H1 (cell line): ENCODE data around the gene LIN28B. TPM values are rescaled to one million over a fixed set of nuclear protein-coding genes. Genes with fewer than 3 reads are reported as not detected.

Experiments
- CTCF ChIA-PET: fragments of 300-600 bp; sonication (Branson Sonifier 250); formaldehyde crosslinking; loops from one replicate; lab custom pipeline; 2021; ENCODE audit not compliant: partially characterized antibody; lab: Charles Lee
- POLR2A ChIA-PET: fragments of 300-600 bp; sonication (Branson Sonifier 250); formaldehyde crosslinking; loops from one replicate; lab custom pipeline; 2021; ENCODE audit warnings: inconsistent platforms; ENCODE audit not compliant: partially characterized antibody; lab: Charles Lee
- DNase-seq, 2 experiments: peaks; one replicate each; pipeline versions ENCODE4 v3.0.0 to v3.0.0-alpha.2; 2010 to 2022; ENCODE audit warnings: low spot score in 2 of 2, low read depth in 1 of 2, mixed read lengths in 1 of 2
- FAIRE-seq: peaks from 2 replicates; lab custom pipeline; 2011; peaks lifted over from hg19 to GRCh38; lab: Jason Lieb, UNC
- H2AFZ ChIP-seq: 2 replicates; pipeline ENCODE4 v1.8.1; 2012; ENCODE audit warnings: low read length, inconsistent platforms
- H2AK5ac ChIP-seq: 2 replicates; pipeline ENCODE4 v1.6.1; 2013; ENCODE audit warnings: low read depth, low read length
- H2BK120ac ChIP-seq: replicated peaks from 2 replicates; pipeline ENCODE3; 2013; ENCODE audit warnings: low read depth, low read length, inconsistent platforms
- H2BK12ac ChIP-seq: 2 replicates; pipeline ENCODE4 v1.6.1; 2013; ENCODE audit warnings: low read depth, low read length
- H2BK15ac ChIP-seq: 2 replicates; pipeline ENCODE4 v1.6.1; 2013; ENCODE audit warnings: low read length
- H2BK20ac ChIP-seq: 2 replicates; pipeline ENCODE4 v1.6.1; 2013; ENCODE audit warnings: low read length
- H2BK5ac ChIP-seq: 2 replicates; pipeline ENCODE4 v1.6.1; 2013; ENCODE audit warnings: low read depth, low read length
- H3K14ac ChIP-seq: 2 replicates; pipeline ENCODE4 v1.6.1; 2013; ENCODE audit warnings: inconsistent platforms; ENCODE audit not compliant: insufficient read length
- H3K18ac ChIP-seq: 2 replicates; pipeline ENCODE4 v1.6.1; 2013; ENCODE audit warnings: low read length; ENCODE audit errors: extremely low read depth
- H3K23ac ChIP-seq: 2 replicates; pipeline ENCODE4 v1.6.1; 2013; ENCODE audit warnings: inconsistent platforms; ENCODE audit not compliant: insufficient read length
- H3K23me2 ChIP-seq: 2 replicates; pipeline ENCODE4 v1.6.1; 2013; ENCODE audit warnings: low read depth, low read length
- H3K27ac ChIP-seq: 2 replicates; pipeline ENCODE4 v1.6.1; 2011; ENCODE audit warnings: low read depth, low read length, inconsistent platforms
- H3K27me3 ChIP-seq, 4 experiments: replicated peaks in 1 of 4; 1 replicate in 1 of 4; 2 replicates in 3 of 4; pipeline versions ENCODE4 v1.6.1 to v1.8.1; 2011 to 2013; ENCODE audit warnings: low read length in 3 of 4, mild to moderate bottlenecking in 3 of 4, inconsistent platforms in 2 of 4, mixed read lengths in 2 of 4, moderate library complexity in 1 of 4; ENCODE audit not compliant: control insufficient read depth in 3 of 4, insufficient read depth in 3 of 4; ENCODE audit errors: extremely low read depth in 1 of 4
- H3K36me3 ChIP-seq, 4 experiments: 2 replicates each; pipeline versions ENCODE4 v1.6.1 to v1.8.1; 2011 to 2013; ENCODE audit warnings: mild to moderate bottlenecking in 4 of 4, low read length in 3 of 4, moderate library complexity in 2 of 4, control low read depth in 1 of 4, inconsistent platforms in 1 of 4; ENCODE audit not compliant: insufficient read depth in 4 of 4, control insufficient read depth in 2 of 4
- H3K4ac ChIP-seq: replicated peaks from 2 replicates; pipeline ENCODE3; 2013; ENCODE audit warnings: low read length, low read depth, mixed read lengths, inconsistent platforms; ENCODE audit not compliant: insufficient read length
- H3K4me1 ChIP-seq, 4 experiments: replicated peaks in 1 of 4; 1 replicate in 1 of 4; 2 replicates in 3 of 4; pipeline versions ENCODE4 v1.6.1 to v1.8.1; 2011 to 2013; ENCODE audit warnings: low read length in 3 of 4, inconsistent platforms in 2 of 4, mixed read lengths in 1 of 4; ENCODE audit not compliant: insufficient read depth in 4 of 4, control insufficient read depth in 3 of 4
- H3K4me2 ChIP-seq, 2 experiments: 2 replicates each; pipeline versions ENCODE4 v1.6.1 to v1.8.1; 2011 to 2013; ENCODE audit warnings: low read depth in 2 of 2, low read length in 2 of 2, control low read depth in 1 of 2, inconsistent platforms in 1 of 2, mild to moderate bottlenecking in 1 of 2; ENCODE audit not compliant: insufficient read depth in 1 of 2
- H3K4me3 ChIP-seq, 4 experiments: fragments of 200-600, 300-600 bp in 1 of 4; sonication (generic), shearing (Covaris generic), sonication (Bioruptor Twin) in 1 of 4; 2 replicates each; pipeline versions ENCODE4 v1.5.1 to v1.8.1; 2011 to 2016; ENCODE audit warnings: low read length in 4 of 4, low read depth in 3 of 4, control low read depth in 2 of 4, inconsistent platforms in 2 of 4, mild to moderate bottlenecking in 2 of 4, mixed read lengths in 1 of 4, moderate library complexity in 1 of 4; ENCODE audit not compliant: insufficient read depth in 2 of 4; ENCODE audit errors: extremely low read depth in 1 of 4
- H3K56ac ChIP-seq: replicated peaks from 2 replicates; pipeline ENCODE3; 2013; ENCODE audit warnings: low read depth, mild to moderate bottlenecking, mixed read lengths, low read length, inconsistent platforms; ENCODE audit not compliant: insufficient read length
- H3K79me1 ChIP-seq: 2 replicates; pipeline ENCODE4 v1.6.1; 2013; ENCODE audit warnings: low read depth, low read length, control low read depth
- H3K79me2 ChIP-seq, 2 experiments: 2 replicates each; pipeline versions ENCODE4 v1.6.1 to v1.8.1; 2012 to 2013; ENCODE audit warnings: low read length in 2 of 2, mild to moderate bottlenecking in 2 of 2, inconsistent platforms in 1 of 2; ENCODE audit not compliant: insufficient read depth in 2 of 2, control insufficient read depth in 1 of 2
- H3K9ac ChIP-seq, 4 experiments: replicated peaks in 1 of 4; 1 replicate in 1 of 4; 2 replicates in 3 of 4; pipeline versions ENCODE4 v1.6.1 to v1.8.1; 2011 to 2013; ENCODE audit warnings: low read depth in 3 of 4, low read length in 3 of 4, control low read depth in 2 of 4, mild to moderate bottlenecking in 2 of 4, moderate library complexity in 2 of 4, inconsistent platforms in 1 of 4; ENCODE audit errors: extremely low read depth in 1 of 4
- H3K9me3 ChIP-seq, 2 experiments: 2 replicates each; pipeline versions ENCODE4 v1.6.1 to v1.8.1; 2012 to 2013; ENCODE audit warnings: mild to moderate bottlenecking in 2 of 2, moderate library complexity in 2 of 2, control low read depth in 1 of 2, inconsistent platforms in 1 of 2, low read depth in 1 of 2, low read length in 1 of 2, mixed read lengths in 1 of 2; ENCODE audit not compliant: insufficient read depth in 2 of 2
- H4K20me1 ChIP-seq, 2 experiments: replicated peaks in 1 of 2; 2 replicates each; pipeline versions ENCODE3 to v1.8.1; 2011 to 2013; ENCODE audit warnings: inconsistent platforms in 2 of 2, low read length in 2 of 2, mild to moderate bottlenecking in 1 of 2; ENCODE audit not compliant: insufficient read depth in 2 of 2, control insufficient read depth in 1 of 2
- H4K5ac ChIP-seq: 2 replicates; pipeline ENCODE4 v1.6.1; 2013; ENCODE audit warnings: low read length, low read depth, mixed read lengths, inconsistent platforms; ENCODE audit not compliant: insufficient read length
- H4K8ac ChIP-seq: 2 replicates; pipeline ENCODE4 v1.8.0; 2013; ENCODE audit warnings: mild to moderate bottlenecking, moderate library complexity, low read length, inconsistent platforms; ENCODE audit not compliant: insufficient read depth; ENCODE audit errors: extremely low read depth
- H4K91ac ChIP-seq: replicated peaks from 2 replicates; pipeline ENCODE3; 2013; ENCODE audit warnings: low read length, mixed read lengths, inconsistent platforms; ENCODE audit not compliant: insufficient read length
- CBX5 ChIP-seq: fragments of 300-800, 300-1000 bp; sonication (generic); IDR thresholded peaks from 2 replicates; pipeline ENCODE4 v1.7.1; 2016; ENCODE audit warnings: antibody characterized with exemption, low read length, low read depth
- CTBP2 ChIP-seq: IDR thresholded peaks from 2 replicates; pipeline ENCODE4 v1.7.0; 2011; ENCODE audit warnings: borderline replicate concordance, mild to moderate bottlenecking, moderate library complexity, mixed read lengths, low read length; ENCODE audit not compliant: insufficient read depth, insufficient read length
- JUND ChIP-seq: IDR thresholded peaks from 2 replicates; pipeline ENCODE4 v1.6.1; 2011; ENCODE audit warnings: mild to moderate bottlenecking, improper control_type of control experiment, low read length
- KDM1A ChIP-seq: fragments of 200-600, 300-600 bp; sonication (generic); IDR thresholded peaks from 2 replicates; pipeline ENCODE4 v1.7.1; 2016; ENCODE audit warnings: mild to moderate bottlenecking, low read length, borderline replicate concordance
- NRF1 ChIP-seq: IDR thresholded peaks from 2 replicates; pipeline ENCODE4 v1.6.1; 2011; ENCODE audit warnings: mild to moderate bottlenecking, low read depth, low read length, improper control_type of control experiment
- PHF8 ChIP-seq: fragments of 200-600 bp; sonication (generic); conservative IDR thresholded peaks from 2 replicates; pipeline ENCODE4 v1.7.1; 2012; ENCODE audit warnings: low read depth, mild to moderate bottlenecking, inconsistent platforms, low read length, moderate library complexity
- POU5F1 ChIP-seq: IDR thresholded peaks from 2 replicates; pipeline ENCODE4 v1.6.1; 2011; ENCODE audit warnings: low read depth, mild to moderate bottlenecking, low read length, moderate library complexity
- RBBP5 ChIP-seq: IDR thresholded peaks from 2 replicates; pipeline ENCODE4 v1.7.1; 2012; ENCODE audit warnings: low read depth, mild to moderate bottlenecking, inconsistent platforms, low read length, moderate library complexity, borderline replicate concordance
- RXRA ChIP-seq: IDR thresholded peaks from 2 replicates; pipeline ENCODE4 v1.6.1; 2011; ENCODE audit warnings: low read depth, mild to moderate bottlenecking, low read length, moderate library complexity; ENCODE audit not compliant: insufficient read depth
- SRF ChIP-seq: IDR thresholded peaks from 2 replicates; pipeline ENCODE4 v1.6.1; 2011; ENCODE audit warnings: mild to moderate bottlenecking, low read depth, low read length, moderate library complexity
- TBP ChIP-seq: IDR thresholded peaks from 2 replicates; pipeline ENCODE4 v1.6.1; 2011; ENCODE audit warnings: low read depth, low read length, improper control_type of control experiment
- WGBS, 2 experiments: shearing (Covaris generic) in 1 of 2; methylation state at CpG; one replicate each; pipeline versions ENCODE4 v1.1.6 to v1.1.7; 2013 to 2015; ENCODE audit warnings: low lambda C conversion rate in 2 of 2, mixed read lengths in 2 of 2, inconsistent platforms in 1 of 2, low coverage in 1 of 2, missing lambda C conversion rate in 1 of 2; ENCODE audit not compliant: insufficient replicate concordance in 2 of 2, insufficient coverage in 1 of 2, insufficient read length in 1 of 2; ENCODE audit errors: extremely low coverage in 1 of 2, missing lambda C conversion rate in 1 of 2; 5-methylcytosine and 5-hydroxymethylcytosine counted together
- polyA plus RNA-seq, 7 experiments: library from polyadenylated mRNA; depleted of rRNA in 3 of 7; stranded (reverse) in 5 of 7; unstranded in 2 of 7; fragments of >200 nt in 5 of 7; fragments of 200-250 nt in 2 of 7; gene quantifications; 1 replicate in 5 of 7; 2 replicates in 1 of 7; 4 replicates in 1 of 7; pipeline versions ENCODE4 v1.2.1 to v1.2.3, GENCODE V29; 2011 to 2013; ENCODE audit warnings: missing spikeins in 2 of 7, mixed read lengths in 2 of 7
- total RNA-seq: library from RNA; stranded (reverse); fragmentation: NEBNext Ultra II Directional; extraction: Animal tissue kit (Norgen Biotek cat#: 25700); gene quantifications from 2 replicates; pipeline ENCODE4 v1.2.1, GENCODE V29; 2021
- TF ChIP-seq, protein P1 (sequence below): IDR thresholded peaks from 2 replicates; pipeline ENCODE4 v1.6.1; 2011; ENCODE audit warnings: low read depth, mild to moderate bottlenecking, low read length; ENCODE audit not compliant: insufficient read depth
- TF ChIP-seq, protein P2 (sequence below): IDR thresholded peaks from 2 replicates; pipeline ENCODE4 v1.6.1; 2011; ENCODE audit warnings: low read length, improper control_type of control experiment

LIN28B gene
- total and polyA plus RNA-seq, 2 of the 8 experiments (the other 6 are each of a cell fraction or from before 2014, with no cell fraction given), result 27.4 to 94.7 TPM

DNA sequence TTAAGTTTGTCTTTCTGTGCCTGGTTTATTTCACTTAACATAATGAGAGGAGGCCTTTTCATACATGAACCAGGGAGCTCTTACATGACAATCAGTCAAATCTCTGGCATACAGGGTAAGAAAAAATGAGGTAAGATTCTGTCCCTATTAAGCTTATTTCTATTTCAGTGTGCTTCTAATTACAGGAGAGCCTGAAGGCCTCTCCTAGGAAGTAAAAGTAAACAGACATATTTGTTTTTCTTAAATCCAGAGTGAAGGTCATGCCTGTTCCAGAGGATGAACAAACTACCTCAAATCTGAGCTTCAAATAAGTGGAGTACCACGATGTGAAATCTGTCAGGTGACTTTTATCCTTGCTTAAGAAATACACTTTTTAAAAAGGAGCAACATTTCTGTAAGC is 150.3 kb downstream of the LIN28B start:
- no peak overlapping the region for H3K14ac ChIP-seq
- H4K5ac ChIP-seq, result no peak overlapping the region
- no peak overlapping the region for H3K27ac ChIP-seq
- H2BK20ac ChIP-seq, result no peak overlapping the region
- H3K4me3 ChIP-seq, result no peak overlapping the region
- H4K20me1 ChIP-seq, result no peaks in the 10 kb centered on the region
- H3K18ac ChIP-seq, result no peak overlapping the region
- no peaks in the 10 kb centered on the region for H3K36me3 ChIP-seq
- no peak overlapping the region for H4K8ac ChIP-seq
- H3K4me2 ChIP-seq, result no peak overlapping the region
- H3K4ac ChIP-seq, result no peak overlapping the region
- no peak for FAIRE-seq
- H3K79me2 ChIP-seq, result no peaks in the 10 kb centered on the region
- H3K9me3 ChIP-seq, result no peaks in the 10 kb centered on the region
- no peaks in the 10 kb centered on the region for H3K4me1 ChIP-seq
- H2BK15ac ChIP-seq, result no peak overlapping the region
- H3K23ac ChIP-seq, result no peak overlapping the region
- H2AFZ ChIP-seq, result no peak overlapping the region
- no peak overlapping the region for H3K9ac ChIP-seq
- no peaks in the 10 kb centered on the region for H3K79me1 ChIP-seq
- H3K27me3 ChIP-seq, result no peaks in the 10 kb centered on the region
- H2AK5ac ChIP-seq, result no peak overlapping the region
- no peak overlapping the region for H3K56ac ChIP-seq
- no peak overlapping the region for H4K91ac ChIP-seq
- H2BK5ac ChIP-seq, result no peak overlapping the region
- no peak overlapping the region for H2BK12ac ChIP-seq
- H3K23me2 ChIP-seq, result no peaks in the 10 kb centered on the region
- WGBS, 2 experiments, result 100% methylated on average over 1 of the region's 1 CpG; no CpG with 5 or more reads in 1 of the 2 experiments
- ChIA-PET POLR2A (no interaction called here), CTCF (interaction anchor here (0.6 to 1.2 kb wide), 3 partner anchors 14 to 29 kb away, joined by 3 to 5 read pairs (median 4); no protein-coding TSS in a partner anchor)
- no peak overlapping the region for H2BK120ac ChIP-seq
- no peak for DNase-seq
- TF ChIP-seq SRF (no peak), CTBP2 (no peak), POU5F1 (no peak), RBBP5 (no peak), TBP (no peak), PHF8 (no peak), RXRA (no peak), JUND (no peak), NRF1 (no peak), CBX5 (no peak), KDM1A (no peak)
- TF ChIP-seq, protein P1, sequence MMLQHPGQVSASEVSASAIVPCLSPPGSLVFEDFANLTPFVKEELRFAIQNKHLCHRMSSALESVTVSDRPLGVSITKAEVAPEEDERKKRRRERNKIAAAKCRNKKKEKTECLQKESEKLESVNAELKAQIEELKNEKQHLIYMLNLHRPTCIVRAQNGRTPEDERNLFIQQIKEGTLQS, result no peak
- TF ChIP-seq, protein P2, sequence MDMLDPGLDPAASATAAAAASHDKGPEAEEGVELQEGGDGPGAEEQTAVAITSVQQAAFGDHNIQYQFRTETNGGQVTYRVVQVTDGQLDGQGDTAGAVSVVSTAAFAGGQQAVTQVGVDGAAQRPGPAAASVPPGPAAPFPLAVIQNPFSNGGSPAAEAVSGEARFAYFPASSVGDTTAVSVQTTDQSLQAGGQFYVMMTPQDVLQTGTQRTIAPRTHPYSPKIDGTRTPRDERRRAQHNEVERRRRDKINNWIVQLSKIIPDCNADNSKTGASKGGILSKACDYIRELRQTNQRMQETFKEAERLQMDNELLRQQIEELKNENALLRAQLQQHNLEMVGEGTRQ, result no peak
